NCI-H128 (cell line): ENCODE measurements around the gene ETV3.
"Not testable (repeated sequence)": the region's sequence is repeated elsewhere in the genome, so short reads cannot be mapped to it uniquely, and the experiment has no call there.

Experiments used
- DNase-seq: peaks from one replicate; lab custom pipeline; 2025; ENCODE audit not compliant: unreplicated experiment; lab: John Stamatoyannopoulos, UW

ETV3 gene

GRCh38 chr1:157113631-157114030 lies 24.6 kb downstream of the ETV3 start:
- DNase-seq, result no peak

- no peak for DNase-seq
Measured at GRCh38 chr1:157113106-157113505, 25.1 kb downstream of the ETV3 start.

- no peak for DNase-seq
Measured at GRCh38 chr1:157112186-157112867, 25.9 kb downstream of the ETV3 start.

- DNase-seq, result no peak
Measured at GRCh38 chr1:157111396-157112165, 26.6 kb downstream of the ETV3 start.

GRCh38 chr1:157110686-157111085 lies 27.5 kb downstream of the ETV3 start:
- no peak for DNase-seq

- no peak for DNase-seq
Measured at GRCh38 chr1:157110003-157110402, 28.2 kb downstream of the ETV3 start.

- no peak for DNase-seq
Measured at GRCh38 chr1:157108448-157108847, 29.7 kb downstream of the ETV3 start.

GRCh38 chr1:157107702-157108101 lies 30.5 kb downstream of the ETV3 start:
- no peak for DNase-seq

GRCh38 chr1:157106813-157107189 lies 31.4 kb downstream of the ETV3 start:
- no peak for DNase-seq

GRCh38 chr1:157105988-157106812 lies 32.0 kb downstream of the ETV3 start:
- no peak for DNase-seq

- DNase-seq, result no peak
Measured at GRCh38 chr1:157105298-157105987, 32.8 kb downstream of the ETV3 start.

GRCh38 chr1:157104598-157105293 lies 33.4 kb downstream of the ETV3 start:
- DNase-seq, result no peak

- DNase-seq, result no peak
Measured at GRCh38 chr1:157103268-157103667, 34.9 kb downstream of the ETV3 start.

GRCh38 chr1:157101149-157101548 lies 37.0 kb downstream of the ETV3 start:
- no peak for DNase-seq

GRCh38 chr1:157099633-157100009 lies 38.6 kb downstream of the ETV3 start, which contains the start of gene ETV3L:
Gene ETV3L, minus strand, starts transcription at chr1:157099808. Its CDS starts 285 bp downstream, at chr1:157099523.
- no peak for DNase-seq

- not testable (repeated sequence) for DNase-seq
Measured at GRCh38 chr1:157098987-157099632, 39.1 kb downstream of the ETV3 start.

- DNase-seq, result no peak
Measured at GRCh38 chr1:157098519-157098918, 39.7 kb downstream of the ETV3 start.

- DNase-seq, result no peak
Measured at GRCh38 chr1:157097692-157098091, 40.5 kb downstream of the ETV3 start.

- no peak for DNase-seq
Measured at GRCh38 chr1:157096881-157097280, 41.3 kb downstream of the ETV3 start.

- no peak for DNase-seq
Measured at GRCh38 chr1:157095551-157095950, 42.6 kb downstream of the ETV3 start.
